DMS53 treated with DMSO at 0.1 percent for 48 hours (cell line): ENCODE measurements around the gene ZFYVE28.

Experiments used
- DNase-seq: peaks from one replicate; lab custom pipeline; 2025; ENCODE audit not compliant: unreplicated experiment; lab: John Stamatoyannopoulos, UW

ZFYVE28 gene

GRCh38 chr4:2252530-2253091 lies 165.8 kb downstream of the ZFYVE28 start:
- DNase-seq, result no peak

- no peak for DNase-seq
Measured at GRCh38 chr4:2251795-2252529, 166.5 kb downstream of the ZFYVE28 start.

- no peak for DNase-seq
Measured at GRCh38 chr4:2251073-2251794, 167.2 kb downstream of the ZFYVE28 start.

GRCh38 chr4:2250357-2251072 lies 167.9 kb downstream of the ZFYVE28 start:
- no peak for DNase-seq

- DNase-seq, result no peak
Measured at GRCh38 chr4:2249526-2250356, 168.7 kb downstream of the ZFYVE28 start.

- DNase-seq, result no peak
Measured at GRCh38 chr4:2248821-2249261, 169.6 kb downstream of the ZFYVE28 start.

- DNase-seq, result no peak
Measured at GRCh38 chr4:2248044-2248780, 170.2 kb downstream of the ZFYVE28 start.

GRCh38 chr4:2247128-2248043 lies 171.1 kb downstream of the ZFYVE28 start:
- DNase-seq, result no peak

- DNase-seq, result no peak
Measured at GRCh38 chr4:2246384-2247127, 171.9 kb downstream of the ZFYVE28 start.

GRCh38 chr4:2245787-2246275 lies 172.6 kb downstream of the ZFYVE28 start:
- DNase-seq, result no peak

- no peak for DNase-seq
Measured at GRCh38 chr4:2245057-2245786, 173.2 kb downstream of the ZFYVE28 start.

- DNase-seq, result peak; percentile 10
Measured at GRCh38 chr4:2243681-2244380, 174.6 kb downstream of the ZFYVE28 start.

GRCh38 chr4:2241410-2242353 lies 176.8 kb downstream of the ZFYVE28 start, which contains the start of the genes HAUS3 and POLN:
Gene HAUS3 (minus strand): TSS chr4:2242121. CDS start chr4:2240946, 1,175 bp downstream.
Gene POLN (minus strand): TSS chr4:2242121. CDS start chr4:2229231, 12,890 bp downstream.
- DNase-seq, result peak; percentile 98

- no peak for DNase-seq
Measured at GRCh38 chr4:2241003-2241402, 177.4 kb downstream of the ZFYVE28 start.

GRCh38 chr4:2236944-2237666 lies 181.3 kb downstream of the ZFYVE28 start:
- no peak for DNase-seq
